Measurements from ENCODE around the gene NGEF. TPM values are rescaled to one million over a fixed set of nuclear protein-coding genes. Genes with fewer than 3 reads are reported as not detected.

Gene NGEF
- total and polyA plus RNA-seq, 8 donors = 2.6 to 30.9 (median 5.9) TPM

- H3K4me1 ChIP-seq = peaks cover 0 to 5% (median 0%) of the 10 kb centered on the region in 4 donors
- H3K4me3 ChIP-seq = no peak overlapping the region
- no peaks in the 10 kb centered on the region for H3K9me3 ChIP-seq
- no peak for DNase-seq
- intact Hi-C loops (cut with DNase I; ENCODE audit: low total_unique reads) = no loop called here
- 82 to 94% (median 88%) methylated on average over 21 of the region's 21 CpGs for WGBS, 5 donors
- H3K27me3 ChIP-seq = peaks cover 0 to 50% (median 0%) of the 10 kb centered on the region in 3 donors
- TF ChIP-seq POLR2A (IDR thresholded peaks at IDR 0.05) (no peak), CTCF (IDR thresholded peaks at IDR 0.05) (no peak), EP300 (IDR thresholded peaks at IDR 0.05) (no peak), POLR2AphosphoS5 (IDR thresholded peaks at IDR 0.05) (no peak)
- H3K27ac ChIP-seq = no peak overlapping the region
- peaks cover 0 to 12% (median 3%) of the 10 kb centered on the region in 4 donors for H3K36me3 ChIP-seq
Observed at GRCh38 chr2:232888099-232888836, 124.8 kb downstream of the NGEF start.

- DNase-seq = peak in 1 of 2 donors; percentile 9
- H3K4me1 ChIP-seq = peaks cover 0 to 5% (median 0%) of the 10 kb centered on the region in 4 donors
- intact Hi-C loops (cut with DNase I; ENCODE audit: low total_unique reads) = no loop called here
Observed at GRCh38 chr2:232887171-232887850, 125.7 kb downstream of the NGEF start.

GRCh38 chr2:232886632-232887031 is 126.4 kb downstream of the NGEF start:
- Histone ChIP-seq H3K4me1 (peaks cover 0 to 5% (median 0%) of the 10 kb centered on the region in 4 donors), H3K4me3 (no peak overlapping the region), H3K27ac (no peak overlapping the region), H3K36me3 (peaks cover 0 to 4% (median 0%) of the 10 kb centered on the region in 4 donors), H3K27me3 (peaks cover 0 to 36% (median 0%) of the 10 kb centered on the region in 3 donors), H3K9me3 (no peaks in the 10 kb centered on the region)
- intact Hi-C loops (cut with DNase I; ENCODE audit: low total_unique reads) = no loop called here
- TF ChIP-seq CTCF (IDR thresholded peaks at IDR 0.05) (no peak), POLR2AphosphoS5 (IDR thresholded peaks at IDR 0.05) (no peak), POLR2A (IDR thresholded peaks at IDR 0.05) (no peak), EP300 (IDR thresholded peaks at IDR 0.05) (no peak)
- no peak for DNase-seq
- WGBS, 5 donors = 80 to 91% (median 86%) methylated on average over 7 of the region's 7 CpGs

More at GRCh38 chr2:232887171-232887850, 125.7 kb downstream of the NGEF start:
- Histone ChIP-seq H3K27me3 (peaks cover 0 to 41% (median 0%) of the 10 kb centered on the region in 3 donors), H3K36me3 (peaks cover 0 to 10% (median under 1%) of the 10 kb centered on the region in 4 donors), H3K27ac (no peak overlapping the region), H3K9me3 (no peaks in the 10 kb centered on the region), H3K4me3 (no peak overlapping the region)
- TF ChIP-seq CTCF (IDR thresholded peaks at IDR 0.05) (no peak), POLR2AphosphoS5 (IDR thresholded peaks at IDR 0.05) (no peak), POLR2A (IDR thresholded peaks at IDR 0.05) (no peak), EP300 (IDR thresholded peaks at IDR 0.05) (no peak)
- WGBS, 5 donors = 75 to 87% (median 84%) methylated on average over 15 of the region's 15 CpGs

GRCh38 chr2:232886176-232886575 is 126.9 kb downstream of the NGEF start:
- Histone ChIP-seq H3K27me3 (peaks cover 0 to 31% (median 0%) of the 10 kb centered on the region in 3 donors), H3K27ac (no peak overlapping the region), H3K36me3 (peaks cover 0 to 1% (median 0%) of the 10 kb centered on the region in 4 donors), H3K4me1 (peaks cover 0 to 5% (median 0%) of the 10 kb centered on the region in 4 donors), H3K9me3 (no peaks in the 10 kb centered on the region), H3K4me3 (no peak overlapping the region)
- intact Hi-C loops (cut with DNase I; ENCODE audit: low total_unique reads) = no loop called here
- TF ChIP-seq EP300 (IDR thresholded peaks at IDR 0.05) (no peak), CTCF (IDR thresholded peaks at IDR 0.05) (no peak), POLR2A (IDR thresholded peaks at IDR 0.05) (no peak), POLR2AphosphoS5 (IDR thresholded peaks at IDR 0.05) (no peak)
- DNase-seq = no peak
- 78 to 89% (median 87%) methylated on average over 11 of the region's 11 CpGs for whole genome bisulfite sequencing, 5 donors
